ENCODE results near the gene SCRT2.

- TF ChIP-seq, protein P1, sequence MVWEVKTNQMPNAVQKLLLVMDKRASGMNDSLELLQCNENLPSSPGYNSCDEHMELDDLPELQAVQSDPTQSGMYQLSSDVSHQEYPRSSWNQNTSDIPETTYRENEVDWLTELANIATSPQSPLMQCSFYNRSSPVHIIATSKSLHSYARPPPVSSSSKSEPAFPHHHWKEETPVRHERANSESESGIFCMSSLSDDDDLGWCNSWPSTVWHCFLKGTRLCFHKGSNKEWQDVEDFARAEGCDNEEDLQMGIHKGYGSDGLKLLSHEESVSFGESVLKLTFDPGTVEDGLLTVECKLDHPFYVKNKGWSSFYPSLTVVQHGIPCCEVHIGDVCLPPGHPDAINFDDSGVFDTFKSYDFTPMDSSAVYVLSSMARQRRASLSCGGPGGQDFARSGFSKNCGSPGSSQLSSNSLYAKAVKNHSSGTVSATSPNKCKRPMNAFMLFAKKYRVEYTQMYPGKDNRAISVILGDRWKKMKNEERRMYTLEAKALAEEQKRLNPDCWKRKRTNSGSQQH (CRISPR knock-in tag; IDR thresholded peaks at IDR 0.05) = no peak
- TF ChIP-seq ATF2 (CRISPR knock-in tag; IDR thresholded peaks at IDR 0.05) = no peak
- TF ChIP-seq, protein P2, sequence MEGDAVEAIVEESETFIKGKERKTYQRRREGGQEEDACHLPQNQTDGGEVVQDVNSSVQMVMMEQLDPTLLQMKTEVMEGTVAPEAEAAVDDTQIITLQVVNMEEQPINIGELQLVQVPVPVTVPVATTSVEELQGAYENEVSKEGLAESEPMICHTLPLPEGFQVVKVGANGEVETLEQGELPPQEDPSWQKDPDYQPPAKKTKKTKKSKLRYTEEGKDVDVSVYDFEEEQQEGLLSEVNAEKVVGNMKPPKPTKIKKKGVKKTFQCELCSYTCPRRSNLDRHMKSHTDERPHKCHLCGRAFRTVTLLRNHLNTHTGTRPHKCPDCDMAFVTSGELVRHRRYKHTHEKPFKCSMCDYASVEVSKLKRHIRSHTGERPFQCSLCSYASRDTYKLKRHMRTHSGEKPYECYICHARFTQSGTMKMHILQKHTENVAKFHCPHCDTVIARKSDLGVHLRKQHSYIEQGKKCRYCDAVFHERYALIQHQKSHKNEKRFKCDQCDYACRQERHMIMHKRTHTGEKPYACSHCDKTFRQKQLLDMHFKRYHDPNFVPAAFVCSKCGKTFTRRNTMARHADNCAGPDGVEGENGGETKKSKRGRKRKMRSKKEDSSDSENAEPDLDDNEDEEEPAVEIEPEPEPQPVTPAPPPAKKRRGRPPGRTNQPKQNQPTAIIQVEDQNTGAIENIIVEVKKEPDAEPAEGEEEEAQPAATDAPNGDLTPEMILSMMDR (IDR thresholded peaks at IDR 0.05 in 2 of 3, conservative IDR thresholded peaks at IDR 0.05 in 1 of 3; ENCODE audit: insufficient read depth in 2 of 3, low read depth in 1 of 3, low read length in 3 of 3) = no peak
- no peak for TF ChIP-seq CEBPZ (IDR thresholded peaks at IDR 0.05; ENCODE audit: borderline replicate concordance, low read depth, low read length)
- TF ChIP-seq CBFB (CRISPR knock-in tag; IDR thresholded peaks at IDR 0.05) = no peak
- no peak for TF ChIP-seq CBX2 (IDR thresholded peaks at IDR 0.05; ENCODE audit: insufficient read depth, low read length, poor library complexity, severe bottlenecking)
- TF ChIP-seq ATF6 (CRISPR knock-in tag; IDR thresholded peaks at IDR 0.05) = no peak
Measured at GRCh38 chr20:695165-695866, 19.7 kb upstream of the SCRT2 start.

Data from K562 (cell line).